Nephron progenitor cell (in vitro differentiated cells): ENCODE results near the gene SIRPB1.

Experiments
- DNase-seq: peaks from one replicate; pipeline ENCODE4 v3.0.0; 2021
- H3K27ac Mint-ChIP-seq: 2 replicates; pipeline ENCODE4 v1.8.0; 2021; ENCODE audit warnings: mild to moderate bottlenecking, moderate library complexity, mixed read lengths
- H3K27me3 Mint-ChIP-seq: 2 replicates; pipeline ENCODE4 v1.8.0; 2021; ENCODE audit warnings: mild to moderate bottlenecking, low read depth, mixed read lengths; ENCODE audit not compliant: poor library complexity
- H3K36me3 Mint-ChIP-seq: 2 replicates; pipeline ENCODE4 v1.8.0; 2021; ENCODE audit warnings: low read depth, mixed read lengths
- H3K4me1 Mint-ChIP-seq: 2 replicates; pipeline ENCODE4 v1.8.0; 2021; ENCODE audit warnings: mixed read lengths
- H3K4me3 Mint-ChIP-seq: 2 replicates; pipeline ENCODE4 v1.8.0; 2021; ENCODE audit warnings: mild to moderate bottlenecking, moderate library complexity, mixed read lengths
- H3K9me3 Mint-ChIP-seq: 2 replicates; pipeline ENCODE4 v1.8.0; 2021; ENCODE audit warnings: mild to moderate bottlenecking, moderate library complexity, mixed read lengths
- TF ChIP-seq, protein P1 (sequence below): fragments of 200-600 bp; sonication (generic); IDR thresholded peaks from 2 replicates; pipeline ENCODE4 v1.5.0; 2021; ENCODE audit warnings: antibody characterized with exemption

SIRPB1 gene

DNA sequence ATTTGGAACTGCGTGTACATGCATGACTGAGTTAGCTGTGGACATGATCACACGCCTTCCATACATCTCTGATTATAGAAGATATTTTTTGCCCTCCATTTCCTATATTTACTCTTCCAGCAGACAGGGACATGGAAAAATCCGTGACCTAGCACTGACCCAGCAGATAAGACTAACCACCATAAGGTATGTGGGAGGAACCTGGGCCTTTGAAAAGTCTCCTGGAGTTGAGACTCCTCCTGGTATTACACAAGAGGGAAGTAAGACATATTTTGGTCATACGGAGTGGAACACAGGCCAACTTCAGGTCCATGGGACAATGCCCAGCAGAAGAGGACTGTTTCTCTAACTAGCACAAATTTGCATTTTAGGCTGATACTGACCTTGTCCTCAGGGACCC, 13.7 kb upstream of the SIRPB1 start:
- H3K36me3 Mint-ChIP-seq = no peaks in the 10 kb centered on the region
- TF ChIP-seq, protein P1, sequence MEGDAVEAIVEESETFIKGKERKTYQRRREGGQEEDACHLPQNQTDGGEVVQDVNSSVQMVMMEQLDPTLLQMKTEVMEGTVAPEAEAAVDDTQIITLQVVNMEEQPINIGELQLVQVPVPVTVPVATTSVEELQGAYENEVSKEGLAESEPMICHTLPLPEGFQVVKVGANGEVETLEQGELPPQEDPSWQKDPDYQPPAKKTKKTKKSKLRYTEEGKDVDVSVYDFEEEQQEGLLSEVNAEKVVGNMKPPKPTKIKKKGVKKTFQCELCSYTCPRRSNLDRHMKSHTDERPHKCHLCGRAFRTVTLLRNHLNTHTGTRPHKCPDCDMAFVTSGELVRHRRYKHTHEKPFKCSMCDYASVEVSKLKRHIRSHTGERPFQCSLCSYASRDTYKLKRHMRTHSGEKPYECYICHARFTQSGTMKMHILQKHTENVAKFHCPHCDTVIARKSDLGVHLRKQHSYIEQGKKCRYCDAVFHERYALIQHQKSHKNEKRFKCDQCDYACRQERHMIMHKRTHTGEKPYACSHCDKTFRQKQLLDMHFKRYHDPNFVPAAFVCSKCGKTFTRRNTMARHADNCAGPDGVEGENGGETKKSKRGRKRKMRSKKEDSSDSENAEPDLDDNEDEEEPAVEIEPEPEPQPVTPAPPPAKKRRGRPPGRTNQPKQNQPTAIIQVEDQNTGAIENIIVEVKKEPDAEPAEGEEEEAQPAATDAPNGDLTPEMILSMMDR = no peak
- H3K9me3 Mint-ChIP-seq = peaks cover 4% of the 10 kb centered on the region
- H3K4me3 Mint-ChIP-seq = no peak overlapping the region
- H3K4me1 Mint-ChIP-seq = peaks cover 13% of the 10 kb centered on the region
- no peak for DNase-seq
- peaks cover 20% of the 10 kb centered on the region for H3K27me3 Mint-ChIP-seq
- H3K27ac Mint-ChIP-seq = no peak overlapping the region

- Mint-ChIP-seq H3K27me3 (peaks cover 26% of the 10 kb centered on the region), H3K4me1 (peaks cover 13% of the 10 kb centered on the region), H3K4me3 (no peak overlapping the region), H3K9me3 (peaks cover 4% of the 10 kb centered on the region), H3K36me3 (no peaks in the 10 kb centered on the region), H3K27ac (no peak overlapping the region)
- DNase-seq = no peak
- TF ChIP-seq, protein P1 = no peak
Measured at GRCh38 chr20:1632178-1632577, 12.4 kb upstream of the SIRPB1 start.

GRCh38 chr20:1631309-1632151, 11.7 kb upstream of the SIRPB1 start:
- peaks cover 13% of the 10 kb centered on the region for H3K4me1 Mint-ChIP-seq
- H3K36me3 Mint-ChIP-seq = no peaks in the 10 kb centered on the region
- TF ChIP-seq, protein P1 = no peak
- H3K4me3 Mint-ChIP-seq = no peak overlapping the region
- peak overlapping the region; percentile 40 for H3K27ac Mint-ChIP-seq
- peaks cover 22% of the 10 kb centered on the region for H3K27me3 Mint-ChIP-seq
- DNase-seq = no peak
- H3K9me3 Mint-ChIP-seq = peaks cover 4% of the 10 kb centered on the region

DNA sequence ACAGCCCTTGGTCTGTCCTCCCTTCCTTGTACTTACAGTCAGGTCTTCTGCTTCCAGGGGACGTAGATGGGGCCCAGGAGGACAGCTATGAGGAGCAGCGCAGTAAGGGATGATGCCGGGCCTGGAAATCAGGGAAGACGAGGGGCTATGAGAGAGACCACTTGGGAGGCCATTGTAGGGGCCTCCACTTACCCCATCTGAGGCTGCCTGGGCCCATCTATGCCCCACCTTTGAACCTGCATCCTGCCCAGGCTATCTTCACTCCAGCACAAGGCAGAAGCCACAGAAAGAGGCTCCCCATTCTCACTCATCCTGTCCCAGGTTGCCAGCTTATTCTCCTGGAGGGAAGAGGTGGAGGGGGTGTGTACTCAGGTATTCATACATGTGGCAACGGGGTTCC, 10.4 kb upstream of the SIRPB1 start:
- TF ChIP-seq, protein P1 = no peak
- H3K36me3 Mint-ChIP-seq = no peaks in the 10 kb centered on the region
- H3K27ac Mint-ChIP-seq = no peak overlapping the region
- H3K4me3 Mint-ChIP-seq = no peak overlapping the region
- H3K27me3 Mint-ChIP-seq = peaks cover 22% of the 10 kb centered on the region
- H3K9me3 Mint-ChIP-seq = no peaks in the 10 kb centered on the region
- peaks cover 13% of the 10 kb centered on the region for H3K4me1 Mint-ChIP-seq
- DNase-seq = no peak

DNA sequence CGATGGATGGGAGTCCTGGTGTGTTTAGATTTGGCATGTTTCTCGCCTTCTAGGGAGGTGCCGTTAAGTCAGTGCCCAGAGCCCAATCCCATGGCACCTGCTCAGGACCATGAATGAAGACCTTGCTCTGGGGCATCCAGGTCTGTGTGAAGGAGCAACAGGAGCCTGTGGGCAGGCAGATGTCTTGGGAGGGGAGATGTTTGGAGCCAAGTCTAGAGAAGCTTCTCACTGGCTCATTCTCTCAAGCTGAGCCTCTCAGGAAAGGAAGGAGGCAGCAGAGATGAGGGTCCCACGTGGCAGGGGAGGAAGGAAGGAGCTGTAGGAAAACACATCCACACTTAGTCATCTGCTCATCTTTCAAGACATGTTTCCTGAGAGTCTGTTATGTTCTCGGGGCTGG, 9.5 kb upstream of the SIRPB1 start:
- H3K27me3 Mint-ChIP-seq = peaks cover 22% of the 10 kb centered on the region
- H3K4me1 Mint-ChIP-seq = peaks cover 13% of the 10 kb centered on the region
- no peaks in the 10 kb centered on the region for H3K36me3 Mint-ChIP-seq
- no peak for DNase-seq
- H3K9me3 Mint-ChIP-seq = no peaks in the 10 kb centered on the region
- TF ChIP-seq, protein P1 = no peak
- H3K27ac Mint-ChIP-seq = no peak overlapping the region
- no peak overlapping the region for H3K4me3 Mint-ChIP-seq

DNA sequence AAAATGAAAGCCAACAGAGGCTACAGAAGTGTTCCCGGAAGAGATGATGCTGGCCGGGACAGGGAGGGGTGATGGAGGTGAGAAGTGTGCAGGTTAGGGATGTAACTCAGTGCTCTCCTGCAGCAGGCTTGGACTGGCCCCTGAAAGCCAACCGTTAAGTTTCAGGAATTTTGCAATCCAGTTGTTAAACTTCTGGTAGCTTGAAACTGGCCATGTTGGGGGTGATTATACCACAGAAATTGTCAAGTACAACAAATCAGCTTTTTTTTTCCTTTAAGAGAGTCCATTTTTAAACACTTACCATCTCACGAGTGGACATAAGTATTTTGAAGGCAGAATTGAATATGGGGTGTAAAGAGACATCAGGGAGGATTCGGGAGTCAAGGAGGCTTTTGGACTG, 8.8 kb upstream of the SIRPB1 start:
- DNase-seq = no peak
- TF ChIP-seq, protein P1 = no peak
- no peak overlapping the region for H3K27ac Mint-ChIP-seq
- no peaks in the 10 kb centered on the region for H3K36me3 Mint-ChIP-seq
- H3K27me3 Mint-ChIP-seq = peaks cover 20% of the 10 kb centered on the region
- no peak overlapping the region for H3K4me3 Mint-ChIP-seq
- H3K9me3 Mint-ChIP-seq = no peaks in the 10 kb centered on the region
- peaks cover 12% of the 10 kb centered on the region for H3K4me1 Mint-ChIP-seq
